Uterus (tissue), 4 donors: ENCODE data around the gene ZDHHC3. TPM values are rescaled to one million over a fixed set of nuclear protein-coding genes. Genes with fewer than 3 reads are reported as not detected.

Experiments
- DNase-seq, 2 donors: peaks; one replicate each; pipeline ENCODE4 v3.0.0-alpha.2; 2019 to 2020
- H3K27ac ChIP-seq, 2 donors: fragments of 200-600 bp; sonication (generic); 1 replicate in 1 of 2; 2 replicates in 1 of 2; pipeline ENCODE4 v1.5.1; 2016 to 2018
- H3K27me3 ChIP-seq, 2 donors: fragments of 200-600 bp; sonication (generic); one replicate each; pipeline ENCODE4 v1.5.1; 2018 to 2019; ENCODE audit warnings: control low read depth in 1 of 2
- H3K36me3 ChIP-seq, 2 donors: fragments of 200-600 bp; sonication (generic); one replicate each; pipeline ENCODE4 v1.5.1; 2019; ENCODE audit warnings: control low read depth in 1 of 2
- H3K4me1 ChIP-seq, 2 donors: fragments of 200-600 bp; sonication (generic); one replicate each; pipeline ENCODE4 v1.5.1; 2018 to 2019; ENCODE audit warnings: control low read depth in 1 of 2
- H3K4me3 ChIP-seq, 2 donors: fragments of 200-600 bp; sonication (generic); 1 replicate in 1 of 2; 2 replicates in 1 of 2; pipeline ENCODE4 v1.5.1; 2018 to 2019; ENCODE audit warnings: mild to moderate bottlenecking in 1 of 2
- H3K9me3 ChIP-seq, 2 donors: fragments of 200-600 bp; sonication (generic); one replicate each; pipeline ENCODE4 v1.5.1; 2019; ENCODE audit warnings: control low read depth in 1 of 2
- CTCF ChIP-seq, 4 experiments: fragments of 200-600 bp in 2 of 4; fragments of 450-650 bp in 2 of 4; sonication (generic) in 2 of 4; IDR thresholded peaks; one replicate each; pipeline ENCODE4 v1.5.1; 2016 to 2019; ENCODE audit warnings: antibody characterized with exemption in 4 of 4, mild to moderate bottlenecking in 2 of 4, moderate library complexity in 1 of 4
- POLR2A ChIP-seq, 2 donors: fragments of 450-650 bp; IDR thresholded peaks; one replicate each; pipeline ENCODE4 v1.6.1; 2016; ENCODE audit warnings: antibody characterized with exemption in 2 of 2, mild to moderate bottlenecking in 1 of 2, moderate library complexity in 1 of 2
- intact Hi-C: fragments of 100-400 bp; cut with DNase I; formaldehyde crosslinking; loops from one replicate; pipeline ENCODE4 v1.15.1; 2023; ENCODE audit warnings: low total_unique reads
- total RNA-seq, 4 donors: library from RNA; depleted of rRNA in 3 of 4; stranded (reverse); fragments of >200 nt in 3 of 4; gene quantifications; one replicate each; pipeline versions ENCODE4 v1.1.0 to v1.2.4, GENCODE V29; 2014 to 2023
- donor health status: DM: yes; HTN: yes; CAD: no.

ZDHHC3 gene
- total RNA-seq, 4 donors from 2014 or later = 29.7 to 76.2 (median 56.2) TPM

- TF ChIP-seq POLR2A (IDR thresholded peaks at IDR 0.05) (no peak), CTCF (IDR thresholded peaks at IDR 0.05) (no peak)
- DNase-seq = no peak
- Histone ChIP-seq H3K27me3 (no peaks in the 10 kb centered on the region), H3K4me1 (no peaks in the 10 kb centered on the region), H3K4me3 (no peak overlapping the region), H3K27ac (no peak overlapping the region), H3K36me3 (no peaks in the 10 kb centered on the region), H3K9me3 (no peaks in the 10 kb centered on the region)
- intact Hi-C loops = no loop called here
Observed at GRCh38 chr3:44930911-44931310, 45.1 kb downstream of the ZDHHC3 start.

GRCh38 chr3:44929782-44930181 lies 46.2 kb downstream of the ZDHHC3 start:
- H3K36me3 ChIP-seq = no peaks in the 10 kb centered on the region
- H3K4me1 ChIP-seq = no peaks in the 10 kb centered on the region
- intact Hi-C loops = no loop called here
- no peak for DNase-seq
- no peaks in the 10 kb centered on the region for H3K27me3 ChIP-seq
- no peak overlapping the region for H3K27ac ChIP-seq
- TF ChIP-seq POLR2A (IDR thresholded peaks at IDR 0.05) (no peak), CTCF (IDR thresholded peaks at IDR 0.05) (no peak)
- H3K9me3 ChIP-seq = no peaks in the 10 kb centered on the region
- H3K4me3 ChIP-seq = no peak overlapping the region

- no peaks in the 10 kb centered on the region for H3K9me3 ChIP-seq
- no peaks in the 10 kb centered on the region for H3K27me3 ChIP-seq
- no peaks in the 10 kb centered on the region for H3K4me1 ChIP-seq
- intact Hi-C loops = no loop called here
- DNase-seq = no peak
- TF ChIP-seq CTCF (IDR thresholded peaks at IDR 0.05) (no peak), POLR2A (IDR thresholded peaks at IDR 0.05) (no peak)
- H3K27ac ChIP-seq = no peak overlapping the region
- H3K4me3 ChIP-seq = no peak overlapping the region
- no peaks in the 10 kb centered on the region for H3K36me3 ChIP-seq
Observed at GRCh38 chr3:44927371-44927770, 48.6 kb downstream of the ZDHHC3 start.

- no peaks in the 10 kb centered on the region for H3K4me1 ChIP-seq
Observed at GRCh38 chr3:44926921-44927320, 49.1 kb downstream of the ZDHHC3 start.

GRCh38 chr3:44926172-44926571 lies 49.8 kb downstream of the ZDHHC3 start:
- Histone ChIP-seq H3K36me3 (no peaks in the 10 kb centered on the region), H3K27me3 (no peaks in the 10 kb centered on the region), H3K9me3 (no peaks in the 10 kb centered on the region), H3K4me1 (no peaks in the 10 kb centered on the region), H3K4me3 (no peak overlapping the region), H3K27ac (no peak overlapping the region)
- TF ChIP-seq POLR2A (IDR thresholded peaks at IDR 0.05) = no peak
- no peak for TF ChIP-seq CTCF (IDR thresholded peaks at IDR 0.05)
- DNase-seq = no peak
- intact Hi-C loops = no loop called here

More at GRCh38 chr3:44926921-44927320, 49.1 kb downstream of the ZDHHC3 start:
- no peak for DNase-seq
- H3K36me3 ChIP-seq = no peaks in the 10 kb centered on the region
- no peaks in the 10 kb centered on the region for H3K27me3 ChIP-seq
- TF ChIP-seq POLR2A (IDR thresholded peaks at IDR 0.05) (no peak), CTCF (IDR thresholded peaks at IDR 0.05) (no peak)
- H3K4me3 ChIP-seq = no peak overlapping the region
- intact Hi-C loops = no loop called here
- H3K9me3 ChIP-seq = no peaks in the 10 kb centered on the region
- H3K27ac ChIP-seq = no peak overlapping the region
